Neural cell (in vitro differentiated cells): ENCODE results near the gene AFF3.

Experiments
- CTCF ChIP-seq: fragments of 450-650 bp; IDR thresholded peaks from 2 replicates; pipeline ENCODE4 v1.5.1; 2014; ENCODE audit warnings: antibody characterized with exemption, mild to moderate bottlenecking, moderate library complexity; ENCODE audit not compliant: poor library complexity, severe bottlenecking
- EP300 ChIP-seq: fragments of 450-650 bp; conservative IDR thresholded peaks from 2 replicates; pipeline ENCODE4 v1.6.1; 2014; ENCODE audit warnings: antibody characterized with exemption, mild to moderate bottlenecking, moderate library complexity; ENCODE audit not compliant: poor library complexity, severe bottlenecking
- EZH2 ChIP-seq: fragments of 200-600, 300-800 bp; shearing (Covaris generic), sonication (generic); IDR thresholded peaks from 2 replicates; pipeline ENCODE4 v1.6.1; 2014; ENCODE audit warnings: antibody characterized with exemption, low read length, borderline replicate concordance, mild to moderate bottlenecking; ENCODE audit not compliant: insufficient read depth, poor library complexity, severe bottlenecking
- POLR2AphosphoS5 ChIP-seq: IDR thresholded peaks from 2 replicates; pipeline ENCODE4 v1.6.1; 2012
- RAD21 ChIP-seq: fragments of 450-650 bp; conservative IDR thresholded peaks from 2 replicates; pipeline ENCODE4 v1.6.1; 2014; ENCODE audit warnings: antibody characterized with exemption, mild to moderate bottlenecking, moderate library complexity
- REST ChIP-seq: IDR thresholded peaks from 2 replicates; pipeline ENCODE4 v1.6.1; 2012; ENCODE audit warnings: borderline replicate concordance

- no peak for TF ChIP-seq POLR2AphosphoS5
- no peak for TF ChIP-seq CTCF
- TF ChIP-seq EZH2: no peak
- TF ChIP-seq EP300: no peak
- TF ChIP-seq RAD21: no peak
- no peak for TF ChIP-seq REST
Measured at GRCh38 chr2:100066246-100066645, 76.1 kb downstream of the AFF3 start.
